HG03558 (cell line): ENCODE measurements around the gene PPP2R2B.

Experiments
- ATAC-seq: cut with Tn5 transposase; IDR thresholded peaks from one replicate; pipeline ENCODE4 v1.9.1; 2021; ENCODE audit warnings: moderate number of reproducible peaks; ENCODE audit not compliant: unreplicated experiment; ENCODE audit errors: extremely low read depth

PPP2R2B gene

GRCh38 chr5:146791471-146791870 lies 87.1 kb downstream of the PPP2R2B start:
- ATAC-seq, result no peak

GRCh38 chr5:146789712-146790653 lies 88.6 kb downstream of the PPP2R2B start:
- ATAC-seq, result no peak

- ATAC-seq, result no peak
These were observed 89.7 kb downstream of the PPP2R2B start for GRCh38 chr5:146788898-146789297.

GRCh38 chr5:146785065-146785464 lies 93.5 kb downstream of the PPP2R2B start:
- no peak for ATAC-seq

- ATAC-seq, result no peak
These were observed 97.4 kb downstream of the PPP2R2B start for GRCh38 chr5:146781157-146781556.

GRCh38 chr5:146779211-146779869 lies 99.2 kb downstream of the PPP2R2B start:
- no peak for ATAC-seq

GRCh38 chr5:146778795-146779194 lies 99.8 kb downstream of the PPP2R2B start:
- no peak for ATAC-seq

- ATAC-seq, result no peak
These were observed 100.3 kb downstream of the PPP2R2B start for GRCh38 chr5:146778261-146778660.

- ATAC-seq, result no peak
These were observed 105.6 kb downstream of the PPP2R2B start for GRCh38 chr5:146772881-146773466.

- no peak for ATAC-seq
These were observed 107.6 kb downstream of the PPP2R2B start for GRCh38 chr5:146770980-146771379.

GRCh38 chr5:146770546-146770945 lies 108.0 kb downstream of the PPP2R2B start:
- no peak for ATAC-seq

- ATAC-seq, result no peak
These were observed 111.0 kb downstream of the PPP2R2B start for GRCh38 chr5:146767534-146767933.

- ATAC-seq, result no peak
These were observed 112.5 kb downstream of the PPP2R2B start for GRCh38 chr5:146766013-146766412.

- ATAC-seq, result no peak
These were observed 113.3 kb downstream of the PPP2R2B start for GRCh38 chr5:146765089-146765832.

GRCh38 chr5:146762830-146763229 lies 115.7 kb downstream of the PPP2R2B start:
- no peak for ATAC-seq

GRCh38 chr5:146761811-146762210 lies 116.7 kb downstream of the PPP2R2B start:
- ATAC-seq, result no peak

GRCh38 chr5:146758938-146759337 lies 119.6 kb downstream of the PPP2R2B start:
- no peak for ATAC-seq

GRCh38 chr5:146758076-146758475 lies 120.5 kb downstream of the PPP2R2B start:
- no peak for ATAC-seq

GRCh38 chr5:146756546-146756945 lies 122.0 kb downstream of the PPP2R2B start:
- no peak for ATAC-seq

GRCh38 chr5:146755793-146756192 lies 122.8 kb downstream of the PPP2R2B start:
- no peak for ATAC-seq
